Stomach (tissue), 9 donors: Measurements from ENCODE around the gene MTG1. TPM values are rescaled to one million over a fixed set of nuclear protein-coding genes. Genes with fewer than 3 reads are reported as not detected.

Source experiments
- DNase-seq, 2 donors: peaks; one replicate each; pipeline versions ENCODE4 v3.0.0 to v3.0.0-alpha.2; 2013 to 2019
- H3K27ac ChIP-seq, 5 donors: fragments of 200-600 bp in 4 of 5; sonication (generic) in 4 of 5; one replicate each; pipeline ENCODE4 v1.5.1; 2013 to 2019; ENCODE audit warnings: mild to moderate bottlenecking in 1 of 5, moderate library complexity in 1 of 5
- H3K27me3 ChIP-seq, 3 donors: fragments of 200-600 bp; sonication (generic); one replicate each; pipeline ENCODE4 v1.5.1; 2017 to 2019; ENCODE audit warnings: mixed run types in 1 of 3
- H3K36me3 ChIP-seq, 4 donors: fragments of 200-600 bp; sonication (generic); 1 replicate in 3 of 4; 2 replicates in 1 of 4; pipeline ENCODE4 v1.5.1; 2016 to 2019
- H3K4me1 ChIP-seq, 4 donors: fragments of 200-600 bp; sonication (generic); one replicate each; pipeline ENCODE4 v1.5.1; 2016 to 2019
- H3K4me3 ChIP-seq, 4 donors: fragments of 200-600 bp; sonication (generic) in 3 of 4; one replicate each; pipeline ENCODE4 v1.5.1; 2016 to 2019; ENCODE audit warnings: mild to moderate bottlenecking in 1 of 4
- H3K9me3 ChIP-seq, 4 donors: fragments of 200-600 bp; sonication (generic); one replicate each; pipeline ENCODE4 v1.5.1; 2016 to 2019
- EP300 ChIP-seq: sonication (generic); formaldehyde crosslinking; IDR thresholded peaks from one replicate; pipeline ENCODE4 v1.6.1; 2017; ENCODE audit warnings: antibody characterized with exemption
- POLR2A ChIP-seq, 4 donors: fragments of 450-650 bp; IDR thresholded peaks; one replicate each; pipeline ENCODE4 v1.6.1; 2016; ENCODE audit warnings: antibody characterized with exemption in 4 of 4, control low read depth in 2 of 4, mild to moderate bottlenecking in 1 of 4, moderate library complexity in 1 of 4
- POLR2AphosphoS5 ChIP-seq, 3 donors: sonication (generic); formaldehyde crosslinking; IDR thresholded peaks; one replicate each; pipeline ENCODE4 v1.6.1; 2016; ENCODE audit warnings: antibody characterized with exemption in 3 of 3
- WGBS, 5 donors: extraction: QIAGEN DNeasy Blood & Tissue Kit in 3 of 5; methylation state at CpG; one replicate each; pipeline versions ENCODE4 v1.1.5 to v1.1.7; 2013 to 2018; 5-methylcytosine and 5-hydroxymethylcytosine counted together
- intact Hi-C: fragments of 100-400 bp; cut with DNase I; formaldehyde crosslinking; loops from one replicate; pipeline ENCODE4 v1.15.1; 2023; ENCODE audit warnings: low total_unique reads
- polyA plus RNA-seq, 3 donors: library from polyadenylated mRNA; stranded (reverse); fragments of 200-250 nt; gene quantifications; one replicate each; pipeline ENCODE4 v1.2.3, GENCODE V29; 2013
- total RNA-seq, 5 donors: library from RNA; depleted of rRNA; stranded (reverse); fragments of >200 nt; gene quantifications; one replicate each; pipeline versions ENCODE4 v1.1.0 to v1.2.3, GENCODE V29; 2014 to 2016
- TF ChIP-seq, protein P1 (sequence below), 7 experiments: fragments of 450-650 bp in 4 of 7; fragments of 200-600 bp in 3 of 7; sonication (generic) in 3 of 7; IDR thresholded peaks; one replicate each; pipeline ENCODE4 v1.5.1; 2016 to 2019; ENCODE audit warnings: antibody characterized with exemption in 7 of 7, control low read depth in 2 of 7, mild to moderate bottlenecking in 1 of 7
- donor health status: healthy with polysubstance abuse.
- donor health status: Bipolar disorder and iron deficiency.
- donor health status: healthy.

Gene MTG1
- total and polyA plus RNA-seq, 8 donors, result 36.7 to 177 (median 52.9) TPM

DNA sequence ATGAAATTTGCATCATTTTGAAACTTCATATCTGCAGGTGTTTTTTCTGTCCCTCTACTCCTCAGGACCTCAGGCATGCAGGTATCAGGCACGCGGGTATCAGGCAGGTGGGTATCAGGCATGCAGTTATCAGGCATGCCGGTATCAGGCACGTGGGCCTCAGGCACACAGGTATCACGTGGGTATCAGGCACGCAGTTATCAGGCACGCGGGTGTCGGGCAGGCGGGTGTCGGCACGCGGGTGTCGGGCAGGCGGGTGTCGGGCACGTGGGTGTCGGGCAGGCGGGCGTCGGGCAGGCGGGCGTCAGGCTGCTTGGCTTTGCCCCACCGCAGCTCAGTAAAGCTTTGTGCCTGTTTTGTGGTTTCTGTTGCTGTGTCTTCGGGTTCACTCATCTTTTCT, 21.8 kb downstream of the MTG1 start:
- intact Hi-C loops, result no loop called here
- H3K27me3 ChIP-seq, result peaks cover 0 to 6% (median 0%) of the 10 kb centered on the region in 3 donors
- H3K4me3 ChIP-seq, result no peak overlapping the region
- WGBS, 5 donors, result 93 to 96% (median 94%) methylated on average over 25 of the region's 25 CpGs
- no peak overlapping the region for H3K27ac ChIP-seq
- TF ChIP-seq POLR2AphosphoS5 (IDR thresholded peaks at IDR 0.05) (no peak), EP300 (no peak)
- TF ChIP-seq, protein P1, sequence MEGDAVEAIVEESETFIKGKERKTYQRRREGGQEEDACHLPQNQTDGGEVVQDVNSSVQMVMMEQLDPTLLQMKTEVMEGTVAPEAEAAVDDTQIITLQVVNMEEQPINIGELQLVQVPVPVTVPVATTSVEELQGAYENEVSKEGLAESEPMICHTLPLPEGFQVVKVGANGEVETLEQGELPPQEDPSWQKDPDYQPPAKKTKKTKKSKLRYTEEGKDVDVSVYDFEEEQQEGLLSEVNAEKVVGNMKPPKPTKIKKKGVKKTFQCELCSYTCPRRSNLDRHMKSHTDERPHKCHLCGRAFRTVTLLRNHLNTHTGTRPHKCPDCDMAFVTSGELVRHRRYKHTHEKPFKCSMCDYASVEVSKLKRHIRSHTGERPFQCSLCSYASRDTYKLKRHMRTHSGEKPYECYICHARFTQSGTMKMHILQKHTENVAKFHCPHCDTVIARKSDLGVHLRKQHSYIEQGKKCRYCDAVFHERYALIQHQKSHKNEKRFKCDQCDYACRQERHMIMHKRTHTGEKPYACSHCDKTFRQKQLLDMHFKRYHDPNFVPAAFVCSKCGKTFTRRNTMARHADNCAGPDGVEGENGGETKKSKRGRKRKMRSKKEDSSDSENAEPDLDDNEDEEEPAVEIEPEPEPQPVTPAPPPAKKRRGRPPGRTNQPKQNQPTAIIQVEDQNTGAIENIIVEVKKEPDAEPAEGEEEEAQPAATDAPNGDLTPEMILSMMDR (IDR thresholded peaks at IDR 0.05), result no peak
- DNase-seq, result no peak
- peaks cover 28 to 82% (median 80%) of the 10 kb centered on the region in 4 donors for H3K36me3 ChIP-seq
- peaks cover 0 to 20% (median 13%) of the 10 kb centered on the region in 4 donors for H3K9me3 ChIP-seq
- no peaks in the 10 kb centered on the region for H3K4me1 ChIP-seq

DNA sequence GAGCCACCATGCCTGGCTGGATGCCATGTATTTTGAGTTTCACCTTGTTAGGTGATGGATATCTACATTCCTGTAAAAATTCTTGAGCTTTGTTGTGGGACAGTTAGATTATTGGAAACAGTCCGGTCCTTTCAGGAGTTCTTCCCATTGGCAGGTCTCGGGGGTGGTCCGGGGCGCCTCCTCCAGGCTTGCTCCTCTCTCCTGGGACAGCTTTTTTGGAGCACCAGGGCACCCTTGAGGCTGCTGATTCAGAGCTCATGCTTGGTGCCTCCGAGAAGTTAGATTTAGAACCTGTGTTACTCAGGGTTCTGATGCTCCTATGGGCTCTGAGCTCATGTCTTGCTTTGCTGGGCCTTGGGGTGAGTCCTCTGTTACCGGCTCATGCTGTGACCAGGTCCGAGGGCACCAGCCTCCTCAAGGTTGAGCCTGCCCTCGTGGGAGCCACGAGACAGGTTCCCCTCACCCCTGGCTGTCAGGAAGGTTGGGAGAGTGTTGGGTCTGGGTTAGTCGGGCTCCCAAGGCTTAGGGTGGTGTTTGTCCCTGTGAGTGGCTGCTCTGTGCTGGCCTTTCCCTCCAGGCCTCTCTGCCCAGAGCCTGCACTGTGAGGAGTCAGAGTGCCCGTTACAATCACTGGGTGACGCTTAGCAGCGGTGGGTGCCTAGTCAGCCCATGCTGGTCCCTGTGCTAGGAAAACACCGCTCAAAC, 24.5 kb downstream of the MTG1 start:
- no peaks in the 10 kb centered on the region for H3K9me3 ChIP-seq
- no peak for DNase-seq
- intact Hi-C loops, result no loop called here
- TF ChIP-seq POLR2A (IDR thresholded peaks at IDR 0.05) (no peak), EP300 (no peak), POLR2AphosphoS5 (IDR thresholded peaks at IDR 0.05) (no peak)
- TF ChIP-seq, protein P1 (IDR thresholded peaks at IDR 0.05), result no peak
- H3K27ac ChIP-seq, result no peak overlapping the region
- peaks cover 0 to 31% (median 12%) of the 10 kb centered on the region in 3 donors for H3K27me3 ChIP-seq
- H3K36me3 ChIP-seq, result peaks cover 24 to 62% (median 61%) of the 10 kb centered on the region in 4 donors
- no peak overlapping the region for H3K4me3 ChIP-seq
- H3K4me1 ChIP-seq, result peaks cover 7 to 9% (median 8%) of the 10 kb centered on the region in 4 donors
- WGBS, 5 donors, result 95 to 99% (median 97%) methylated on average over 12 to 14 of the region's 14 CpGs

DNA sequence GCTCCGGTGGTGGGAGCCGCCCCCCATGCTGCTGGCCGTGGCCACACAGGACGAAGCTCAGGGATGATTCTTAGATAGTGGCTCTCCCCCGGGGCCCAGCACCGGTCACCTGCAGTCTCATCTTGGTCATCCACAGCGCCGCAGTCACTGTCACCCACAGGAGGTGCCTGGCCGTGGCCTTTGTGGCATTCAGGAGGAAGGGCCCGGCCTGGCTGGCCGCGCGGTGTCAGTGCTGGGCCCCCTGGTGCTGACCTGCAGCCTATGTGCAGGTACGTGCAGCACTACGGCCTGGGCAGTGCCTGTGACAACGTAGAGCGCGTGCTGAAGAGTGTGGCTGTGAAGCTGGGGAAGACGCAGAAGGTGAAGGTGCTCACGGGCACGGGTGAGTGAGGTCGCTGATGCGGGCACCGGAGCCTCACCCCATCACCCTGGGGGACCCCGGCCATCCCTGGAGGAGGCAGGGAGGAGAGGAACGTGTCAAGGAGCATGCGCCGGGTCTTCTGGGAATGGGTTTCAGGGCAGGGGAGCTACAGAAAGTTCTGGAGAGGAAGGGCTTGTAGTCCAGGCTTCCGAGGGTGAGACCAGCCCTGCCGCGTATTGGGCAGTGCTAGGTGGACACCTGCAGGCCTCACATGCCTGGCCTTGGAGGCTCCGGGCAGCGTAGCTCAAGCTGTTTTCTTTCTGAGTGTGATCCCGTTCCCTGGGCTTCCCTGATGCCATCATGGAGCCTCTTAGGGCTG, 25.4 kb downstream of the MTG1 start:
- Histone ChIP-seq H3K27ac (no peak overlapping the region), H3K27me3 (peaks cover 0 to 35% (median 14%) of the 10 kb centered on the region in 3 donors), H3K36me3 (peaks cover 24 to 56% (median 55%) of the 10 kb centered on the region in 4 donors), H3K4me3 (no peak overlapping the region), H3K4me1 (peaks cover 7 to 11% (median 10%) of the 10 kb centered on the region in 4 donors), H3K9me3 (no peaks in the 10 kb centered on the region)
- TF ChIP-seq POLR2A (IDR thresholded peaks at IDR 0.05), result no peak
- TF ChIP-seq EP300, result no peak
- TF ChIP-seq, protein P1 (IDR thresholded peaks at IDR 0.05), result no peak
- no peak for TF ChIP-seq POLR2AphosphoS5 (IDR thresholded peaks at IDR 0.05)
- DNase-seq, result no peak
- WGBS, 5 donors, result 91 to 96% (median 94%) methylated on average over 31 to 34 of the region's 34 CpGs
- intact Hi-C loops, result no loop called here

DNA sequence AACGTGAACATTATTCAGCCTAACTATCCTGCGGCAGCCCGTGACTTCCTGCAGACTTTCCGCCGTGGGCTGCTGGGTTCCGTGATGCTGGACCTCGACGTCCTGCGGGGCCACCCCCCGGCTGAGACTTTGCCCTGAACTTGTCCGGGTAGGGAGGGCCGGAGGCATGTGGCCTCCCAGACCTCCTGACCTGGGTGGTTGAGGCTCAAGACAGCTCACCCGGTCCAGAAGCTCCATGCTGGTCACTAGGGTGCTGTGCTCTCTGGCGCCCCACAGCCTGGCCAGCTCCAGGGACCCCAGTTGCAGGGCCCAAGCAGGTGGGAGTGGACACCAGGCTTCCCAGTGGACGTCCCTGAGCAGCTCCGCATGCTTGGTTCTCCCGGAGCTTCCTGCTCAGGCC, 26.1 kb downstream of the MTG1 start:
- H3K9me3 ChIP-seq, result no peaks in the 10 kb centered on the region

More for the DNA sequence above, 26.1 kb downstream of the MTG1 start:
- Histone ChIP-seq H3K4me3 (no peak overlapping the region), H3K36me3 (peaks cover 24 to 51% (median 49%) of the 10 kb centered on the region in 4 donors), H3K27me3 (peaks cover 0 to 41% (median 14%) of the 10 kb centered on the region in 3 donors), H3K27ac (no peak overlapping the region), H3K4me1 (peaks cover 7 to 11% (median 10%) of the 10 kb centered on the region in 4 donors)
- intact Hi-C loops, result no loop called here
- TF ChIP-seq, protein P1 (IDR thresholded peaks at IDR 0.05), result no peak
- no peak for TF ChIP-seq POLR2A (IDR thresholded peaks at IDR 0.05)
- no peak for TF ChIP-seq EP300
- no peak for TF ChIP-seq POLR2AphosphoS5 (IDR thresholded peaks at IDR 0.05)
- no peak for DNase-seq
- WGBS, 5 donors, result 91 to 97% (median 92%) methylated on average over 13 to 17 of the region's 17 CpGs
